H1 (cell line): Measurements from ENCODE around the gene GRID1. TPM values are rescaled to one million over a fixed set of nuclear protein-coding genes. Genes with fewer than 3 reads are reported as not detected.

Experiments
- CTCF ChIA-PET: fragments of 300-600 bp; sonication (Branson Sonifier 250); formaldehyde crosslinking; loops from one replicate; lab custom pipeline; 2021; ENCODE audit not compliant: partially characterized antibody; lab: Charles Lee
- POLR2A ChIA-PET: fragments of 300-600 bp; sonication (Branson Sonifier 250); formaldehyde crosslinking; loops from one replicate; lab custom pipeline; 2021; ENCODE audit warnings: inconsistent platforms; ENCODE audit not compliant: partially characterized antibody; lab: Charles Lee
- DNase-seq, 2 experiments: peaks; one replicate each; pipeline versions ENCODE4 v3.0.0 to v3.0.0-alpha.2; 2010 to 2022; ENCODE audit warnings: low spot score in 2 of 2, low read depth in 1 of 2, mixed read lengths in 1 of 2
- FAIRE-seq: peaks from 2 replicates; lab custom pipeline; 2011; peaks lifted over from hg19 to GRCh38; lab: Jason Lieb, UNC
- H2AFZ ChIP-seq: 2 replicates; pipeline ENCODE4 v1.8.1; 2012; ENCODE audit warnings: low read length, inconsistent platforms
- H2AK5ac ChIP-seq: 2 replicates; pipeline ENCODE4 v1.6.1; 2013; ENCODE audit warnings: low read depth, low read length
- H2BK120ac ChIP-seq: replicated peaks from 2 replicates; pipeline ENCODE3; 2013; ENCODE audit warnings: low read depth, low read length, inconsistent platforms
- H2BK12ac ChIP-seq: 2 replicates; pipeline ENCODE4 v1.6.1; 2013; ENCODE audit warnings: low read depth, low read length
- H2BK15ac ChIP-seq: 2 replicates; pipeline ENCODE4 v1.6.1; 2013; ENCODE audit warnings: low read length
- H2BK20ac ChIP-seq: 2 replicates; pipeline ENCODE4 v1.6.1; 2013; ENCODE audit warnings: low read length
- H2BK5ac ChIP-seq: 2 replicates; pipeline ENCODE4 v1.6.1; 2013; ENCODE audit warnings: low read depth, low read length
- H3K14ac ChIP-seq: 2 replicates; pipeline ENCODE4 v1.6.1; 2013; ENCODE audit warnings: inconsistent platforms; ENCODE audit not compliant: insufficient read length
- H3K18ac ChIP-seq: 2 replicates; pipeline ENCODE4 v1.6.1; 2013; ENCODE audit warnings: low read length; ENCODE audit errors: extremely low read depth
- H3K23ac ChIP-seq: 2 replicates; pipeline ENCODE4 v1.6.1; 2013; ENCODE audit warnings: inconsistent platforms; ENCODE audit not compliant: insufficient read length
- H3K23me2 ChIP-seq: 2 replicates; pipeline ENCODE4 v1.6.1; 2013; ENCODE audit warnings: low read depth, low read length
- H3K27ac ChIP-seq: 2 replicates; pipeline ENCODE4 v1.6.1; 2011; ENCODE audit warnings: low read depth, low read length, inconsistent platforms
- H3K27me3 ChIP-seq, 4 experiments: replicated peaks in 1 of 4; 1 replicate in 1 of 4; 2 replicates in 3 of 4; pipeline versions ENCODE4 v1.6.1 to v1.8.1; 2011 to 2013; ENCODE audit warnings: low read length in 3 of 4, mild to moderate bottlenecking in 3 of 4, inconsistent platforms in 2 of 4, mixed read lengths in 2 of 4, moderate library complexity in 1 of 4; ENCODE audit not compliant: control insufficient read depth in 3 of 4, insufficient read depth in 3 of 4; ENCODE audit errors: extremely low read depth in 1 of 4
- H3K36me3 ChIP-seq, 4 experiments: 2 replicates each; pipeline versions ENCODE4 v1.6.1 to v1.8.1; 2011 to 2013; ENCODE audit warnings: mild to moderate bottlenecking in 4 of 4, low read length in 3 of 4, moderate library complexity in 2 of 4, control low read depth in 1 of 4, inconsistent platforms in 1 of 4; ENCODE audit not compliant: insufficient read depth in 4 of 4, control insufficient read depth in 2 of 4
- H3K4ac ChIP-seq: replicated peaks from 2 replicates; pipeline ENCODE3; 2013; ENCODE audit warnings: low read length, low read depth, mixed read lengths, inconsistent platforms; ENCODE audit not compliant: insufficient read length
- H3K4me1 ChIP-seq, 4 experiments: replicated peaks in 1 of 4; 1 replicate in 1 of 4; 2 replicates in 3 of 4; pipeline versions ENCODE4 v1.6.1 to v1.8.1; 2011 to 2013; ENCODE audit warnings: low read length in 3 of 4, inconsistent platforms in 2 of 4, mixed read lengths in 1 of 4; ENCODE audit not compliant: insufficient read depth in 4 of 4, control insufficient read depth in 3 of 4
- H3K4me2 ChIP-seq, 2 experiments: 2 replicates each; pipeline versions ENCODE4 v1.6.1 to v1.8.1; 2011 to 2013; ENCODE audit warnings: low read depth in 2 of 2, low read length in 2 of 2, control low read depth in 1 of 2, inconsistent platforms in 1 of 2, mild to moderate bottlenecking in 1 of 2; ENCODE audit not compliant: insufficient read depth in 1 of 2
- H3K4me3 ChIP-seq, 4 experiments: fragments of 200-600, 300-600 bp in 1 of 4; sonication (generic), shearing (Covaris generic), sonication (Bioruptor Twin) in 1 of 4; 2 replicates each; pipeline versions ENCODE4 v1.5.1 to v1.8.1; 2011 to 2016; ENCODE audit warnings: low read length in 4 of 4, low read depth in 3 of 4, control low read depth in 2 of 4, inconsistent platforms in 2 of 4, mild to moderate bottlenecking in 2 of 4, mixed read lengths in 1 of 4, moderate library complexity in 1 of 4; ENCODE audit not compliant: insufficient read depth in 2 of 4; ENCODE audit errors: extremely low read depth in 1 of 4
- H3K56ac ChIP-seq: replicated peaks from 2 replicates; pipeline ENCODE3; 2013; ENCODE audit warnings: low read depth, mild to moderate bottlenecking, mixed read lengths, low read length, inconsistent platforms; ENCODE audit not compliant: insufficient read length
- H3K79me1 ChIP-seq: 2 replicates; pipeline ENCODE4 v1.6.1; 2013; ENCODE audit warnings: low read depth, low read length, control low read depth
- H3K79me2 ChIP-seq, 2 experiments: 2 replicates each; pipeline versions ENCODE4 v1.6.1 to v1.8.1; 2012 to 2013; ENCODE audit warnings: low read length in 2 of 2, mild to moderate bottlenecking in 2 of 2, inconsistent platforms in 1 of 2; ENCODE audit not compliant: insufficient read depth in 2 of 2, control insufficient read depth in 1 of 2
- H3K9ac ChIP-seq, 4 experiments: replicated peaks in 1 of 4; 1 replicate in 1 of 4; 2 replicates in 3 of 4; pipeline versions ENCODE4 v1.6.1 to v1.8.1; 2011 to 2013; ENCODE audit warnings: low read depth in 3 of 4, low read length in 3 of 4, control low read depth in 2 of 4, mild to moderate bottlenecking in 2 of 4, moderate library complexity in 2 of 4, inconsistent platforms in 1 of 4; ENCODE audit errors: extremely low read depth in 1 of 4
- H3K9me3 ChIP-seq, 2 experiments: 2 replicates each; pipeline versions ENCODE4 v1.6.1 to v1.8.1; 2012 to 2013; ENCODE audit warnings: mild to moderate bottlenecking in 2 of 2, moderate library complexity in 2 of 2, control low read depth in 1 of 2, inconsistent platforms in 1 of 2, low read depth in 1 of 2, low read length in 1 of 2, mixed read lengths in 1 of 2; ENCODE audit not compliant: insufficient read depth in 2 of 2
- H4K20me1 ChIP-seq, 2 experiments: replicated peaks in 1 of 2; 2 replicates each; pipeline versions ENCODE3 to v1.8.1; 2011 to 2013; ENCODE audit warnings: inconsistent platforms in 2 of 2, low read length in 2 of 2, mild to moderate bottlenecking in 1 of 2; ENCODE audit not compliant: insufficient read depth in 2 of 2, control insufficient read depth in 1 of 2
- H4K5ac ChIP-seq: 2 replicates; pipeline ENCODE4 v1.6.1; 2013; ENCODE audit warnings: low read length, low read depth, mixed read lengths, inconsistent platforms; ENCODE audit not compliant: insufficient read length
- H4K8ac ChIP-seq: 2 replicates; pipeline ENCODE4 v1.8.0; 2013; ENCODE audit warnings: mild to moderate bottlenecking, moderate library complexity, low read length, inconsistent platforms; ENCODE audit not compliant: insufficient read depth; ENCODE audit errors: extremely low read depth
- H4K91ac ChIP-seq: replicated peaks from 2 replicates; pipeline ENCODE3; 2013; ENCODE audit warnings: low read length, mixed read lengths, inconsistent platforms; ENCODE audit not compliant: insufficient read length
- ASH2L ChIP-seq: fragments of 200-600, 300-600 bp; sonication (generic); IDR thresholded peaks from one replicate; pipeline ENCODE4 v1.7.1; 2017; ENCODE audit warnings: low read length
- ATF2 ChIP-seq: IDR thresholded peaks from 2 replicates; pipeline ENCODE4 v1.6.1; 2012; ENCODE audit warnings: low read length, inconsistent platforms
- CHD2 ChIP-seq: IDR thresholded peaks from 2 replicates; pipeline ENCODE4 v1.6.1; 2012; ENCODE audit warnings: low read length, improper control_type of control experiment
- EP300 ChIP-seq, 2 experiments: IDR thresholded peaks; 1 replicate in 1 of 2; 2 replicates in 1 of 2; pipeline ENCODE4 v1.6.1; 2011 to 2012; ENCODE audit warnings: low read depth in 2 of 2, low read length in 2 of 2, mild to moderate bottlenecking in 2 of 2, borderline replicate concordance in 1 of 2, inconsistent platforms in 1 of 2, moderate library complexity in 1 of 2
- MAFK ChIP-seq: IDR thresholded peaks from 2 replicates; pipeline ENCODE4 v1.6.1; 2012; ENCODE audit warnings: low read depth, mild to moderate bottlenecking, improper control_type of control experiment, low read length
- YY1 ChIP-seq: IDR thresholded peaks from 2 replicates; pipeline ENCODE4 v1.6.1; 2011; ENCODE audit warnings: low read depth, mild to moderate bottlenecking, low read length
- WGBS, 2 experiments: shearing (Covaris generic) in 1 of 2; methylation state at CpG; one replicate each; pipeline versions ENCODE4 v1.1.6 to v1.1.7; 2013 to 2015; ENCODE audit warnings: low lambda C conversion rate in 2 of 2, mixed read lengths in 2 of 2, inconsistent platforms in 1 of 2, low coverage in 1 of 2, missing lambda C conversion rate in 1 of 2; ENCODE audit not compliant: insufficient replicate concordance in 2 of 2, insufficient coverage in 1 of 2, insufficient read length in 1 of 2; ENCODE audit errors: extremely low coverage in 1 of 2, missing lambda C conversion rate in 1 of 2; 5-methylcytosine and 5-hydroxymethylcytosine counted together
- polyA plus RNA-seq, 7 experiments: library from polyadenylated mRNA; depleted of rRNA in 3 of 7; stranded (reverse) in 5 of 7; unstranded in 2 of 7; fragments of >200 nt in 5 of 7; fragments of 200-250 nt in 2 of 7; gene quantifications; 1 replicate in 5 of 7; 2 replicates in 1 of 7; 4 replicates in 1 of 7; pipeline versions ENCODE4 v1.2.1 to v1.2.3, GENCODE V29; 2011 to 2013; ENCODE audit warnings: missing spikeins in 2 of 7, mixed read lengths in 2 of 7
- total RNA-seq: library from RNA; stranded (reverse); fragmentation: NEBNext Ultra II Directional; extraction: Animal tissue kit (Norgen Biotek cat#: 25700); gene quantifications from 2 replicates; pipeline ENCODE4 v1.2.1, GENCODE V29; 2021

GRID1 gene
- total and polyA plus RNA-seq, 2 of the 8 experiments (the other 6 are each of a cell fraction or from before 2014, with no cell fraction given): 0.22 to 0.30 TPM

DNA sequence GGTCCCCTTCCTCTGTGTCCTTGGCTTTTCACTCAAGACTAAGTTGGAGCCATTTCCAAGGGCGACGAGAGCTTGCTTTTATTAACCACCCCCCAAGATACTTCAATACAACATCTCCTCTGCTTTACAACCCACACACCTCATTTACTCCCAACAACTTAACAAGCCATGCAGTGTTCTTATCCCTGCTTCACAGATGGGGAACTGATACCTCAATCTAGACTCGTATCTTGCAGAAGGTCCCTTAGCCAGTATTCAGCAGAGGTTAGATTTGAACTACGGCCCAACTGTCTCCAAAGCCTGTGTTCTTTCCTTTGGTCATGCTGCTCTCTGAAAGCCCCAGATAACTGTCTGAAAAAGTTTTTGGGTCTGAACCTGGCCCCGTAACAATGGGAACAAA, 444.8 kb downstream of the GRID1 start:
- no peaks in the 10 kb centered on the region for H3K27me3 ChIP-seq
- H2BK20ac ChIP-seq: no peak overlapping the region
- ChIA-PET CTCF (interaction anchor here (1.0 to 1.9 kb wide), 2 partner anchors 13 to 18 kb away, joined by 3 to 4 read pairs; no protein-coding TSS in a partner anchor), POLR2A (no interaction called here)
- H2BK12ac ChIP-seq: no peak overlapping the region
- no peaks in the 10 kb centered on the region for H3K23me2 ChIP-seq
- no peaks in the 10 kb centered on the region for H3K79me2 ChIP-seq
- H3K4ac ChIP-seq: no peak overlapping the region
- H4K91ac ChIP-seq: no peak overlapping the region
- no peak overlapping the region for H3K4me3 ChIP-seq
- no peaks in the 10 kb centered on the region for H3K9me3 ChIP-seq
- no peak overlapping the region for H3K9ac ChIP-seq
- no peaks in the 10 kb centered on the region for H3K79me1 ChIP-seq
- no peak overlapping the region for H2BK120ac ChIP-seq
- no peaks in the 10 kb centered on the region; a peak in 1 of 8 replicates for H3K36me3 ChIP-seq
- H2AK5ac ChIP-seq: no peak overlapping the region
- H3K4me1 ChIP-seq: peaks cover 0 to 6% (median 3%) of the 10 kb centered on the region in 4 experiments; a peak in 3 of 7 replicates
- DNase-seq (no peak), FAIRE-seq (no peak)
- H2BK5ac ChIP-seq: no peak overlapping the region
- H3K18ac ChIP-seq: no peak overlapping the region
- no peak overlapping the region for H3K23ac ChIP-seq
- H4K5ac ChIP-seq: no peak overlapping the region
- WGBS, 2 experiments: 89% methylated on average over 5 of the region's 5 CpGs; no CpG with 5 or more reads in 1 of the 2 experiments
- no peak overlapping the region for H3K27ac ChIP-seq
- no peak overlapping the region for H3K4me2 ChIP-seq
- H4K20me1 ChIP-seq: no peaks in the 10 kb centered on the region
- TF ChIP-seq EP300 (IDR thresholded peaks at IDR 0.05; ENCODE audit: borderline replicate concordance in 1 of 2, low read depth in 2 of 2, low read length in 2 of 2): no peak
- no peak for TF ChIP-seq YY1
- no peak for TF ChIP-seq CHD2
- TF ChIP-seq ATF2: no peak
- TF ChIP-seq ASH2L: no peak
- TF ChIP-seq MAFK: no peak
- H4K8ac ChIP-seq: no peak overlapping the region
- H2AFZ ChIP-seq: no peak overlapping the region
- H3K14ac ChIP-seq: no peak overlapping the region
- H3K56ac ChIP-seq: no peak overlapping the region
- H2BK15ac ChIP-seq: no peak overlapping the region
